PC-9 (cell line): ENCODE results near the gene SLC22A23. TPM values are rescaled to one million over a fixed set of nuclear protein-coding genes. Genes with fewer than 3 reads are reported as not detected.

Source experiments
- BruUV-seq: library from RNA; stranded (reverse); fragments of 400-500 nt; replicated peaks from 2 replicates; lab custom pipeline; 2021; lab: Mats Ljungman, UMichigan
- CTCF ChIA-PET: fragments of 300-600 bp; sonication (Branson Sonifier 250); formaldehyde crosslinking; loops from one replicate; lab custom pipeline; 2022; ENCODE audit warnings: antibody characterized with exemption; lab: Charles Lee
- POLR2A ChIA-PET: fragments of 300-600 bp; sonication (Branson Sonifier 250); formaldehyde crosslinking; loops from one replicate; lab custom pipeline; 2022; ENCODE audit warnings: antibody characterized with exemption; ENCODE audit not compliant: unreplicated experiment; lab: Charles Lee
- DNase-seq, 2 experiments: peaks; one replicate each; pipeline versions ENCODE4 v3.0.0 to v3.0.0-alpha.2; 2015 to 2022; ENCODE audit warnings: mixed read lengths in 1 of 2
- H2AFZ ChIP-seq: fragments of 200-600 bp; sonication (generic); 2 replicates; pipeline ENCODE4 v1.8.1; 2017; ENCODE audit warnings: antibody characterized with exemption
- H3F3A ChIP-seq: fragments of 200-600 bp; sonication (generic); 2 replicates; pipeline ENCODE4 v1.8.1; 2017; ENCODE audit warnings: antibody characterized with exemption, mild to moderate bottlenecking, low read depth; ENCODE audit not compliant: insufficient read depth
- H3K27ac ChIP-seq: fragments of 200-600 bp; sonication (generic); 2 replicates; pipeline ENCODE4 v1.6.1; 2016; ENCODE audit warnings: mixed run types
- H3K27me3 ChIP-seq: fragments of 200-600 bp; sonication (generic); 2 replicates; pipeline ENCODE4 v1.6.1; 2016; ENCODE audit warnings: low read depth, mixed run types; ENCODE audit not compliant: insufficient read depth
- H3K36me3 ChIP-seq: fragments of 200-600 bp; sonication (generic); 2 replicates; pipeline ENCODE4 v1.6.1; 2016; ENCODE audit warnings: low read depth, mixed run types
- H3K4me1 ChIP-seq: fragments of 200-600 bp; sonication (generic); replicated peaks from 2 replicates; pipeline ENCODE4 v1.6.1; 2016; ENCODE audit warnings: mixed run types; ENCODE audit not compliant: insufficient read depth
- H3K4me2 ChIP-seq: fragments of 200-600 bp; sonication (generic); 2 replicates; pipeline ENCODE4 v1.6.1; 2017; ENCODE audit warnings: mixed run types
- H3K4me3 ChIP-seq: fragments of 200-600 bp; sonication (generic); 2 replicates; pipeline ENCODE4 v1.6.1; 2016; ENCODE audit warnings: mixed run types
- H3K79me2 ChIP-seq: fragments of 200-600 bp; sonication (generic); 2 replicates; pipeline ENCODE4 v1.6.1; 2017; ENCODE audit warnings: low read depth, mixed run types
- H3K9me2 ChIP-seq: fragments of 200-600 bp; sonication (generic); 2 replicates; pipeline ENCODE4 v1.8.1; 2017; ENCODE audit warnings: mild to moderate bottlenecking; ENCODE audit not compliant: insufficient read depth
- H3K9me3 ChIP-seq: fragments of 200-600 bp; sonication (generic); 2 replicates; pipeline ENCODE4 v1.8.1; 2016; ENCODE audit warnings: low read depth; ENCODE audit not compliant: insufficient read depth
- H4K20me1 ChIP-seq: fragments of 200-600 bp; sonication (generic); 2 replicates; pipeline ENCODE4 v1.8.1; 2017; ENCODE audit not compliant: insufficient read depth
- CTCF ChIP-seq: fragments of 200-600 bp; sonication (generic); conservative IDR thresholded peaks from 2 replicates; pipeline ENCODE4 v1.6.1; 2017; ENCODE audit warnings: mixed run types, antibody characterized with exemption, mild to moderate bottlenecking, moderate library complexity
- EZH2 ChIP-seq: fragments of 200-600 bp; sonication (generic); IDR thresholded peaks from 2 replicates; pipeline ENCODE4 v1.8.0; 2017; ENCODE audit warnings: antibody characterized with exemption, low read depth
- intact Hi-C: fragments of 100-400 bp; cut with micrococcal nuclease; formaldehyde crosslinking; loops from one replicate; pipeline ENCODE4 v1.10.0; 2022; ENCODE audit not compliant: unreplicated experiment
- total RNA-seq: library from RNA; stranded (reverse); gene quantifications from 2 replicates; pipeline ENCODE4 v1.2.3, GENCODE V29; 2021

Gene SLC22A23
- total RNA-seq, 1 experiment from 2014 or later: 13.5 TPM

GRCh38 chr6:3352678-3353077 is 104.2 kb downstream of the SLC22A23 start:
- peaks cover 26% of the 10 kb centered on the region for H3K4me1 ChIP-seq
- peaks cover 17% of the 10 kb centered on the region; the same call in 1 of the 2 replicates for H3F3A ChIP-seq
- CTCF ChIA-PET: no interaction called here
- no peak overlapping the region for H3K4me2 ChIP-seq
- H3K9me2 ChIP-seq: no peaks in the 10 kb centered on the region
- TF ChIP-seq CTCF (no peak), EZH2 (no peak)
- no peaks in the 10 kb centered on the region for H4K20me1 ChIP-seq
- H3K79me2 ChIP-seq: peaks cover 7% of the 10 kb centered on the region; the same call in 1 of the 2 replicates
- no peaks in the 10 kb centered on the region for H3K9me3 ChIP-seq
- POLR2A ChIA-PET: no interaction called here
- no peaks in the 10 kb centered on the region for H3K36me3 ChIP-seq
- H2AFZ ChIP-seq: no peak overlapping the region
- H3K27me3 ChIP-seq: no peaks in the 10 kb centered on the region
- no peak overlapping the region for H3K4me3 ChIP-seq
- no peak overlapping the region for H3K27ac ChIP-seq
- intact Hi-C loops: no loop called here
- DNase-seq: no peak
- no TSS peak for BruUV-seq

- H3K4me2 ChIP-seq: no peak overlapping the region
- no peak overlapping the region for H3K4me3 ChIP-seq
- no TSS peak for BruUV-seq
- no peaks in the 10 kb centered on the region for H3K9me2 ChIP-seq
- no peak for DNase-seq
- H2AFZ ChIP-seq: no peak overlapping the region
- intact Hi-C loops: no loop called here
- no peaks in the 10 kb centered on the region for H4K20me1 ChIP-seq
- peaks cover 16% of the 10 kb centered on the region; the same call in 1 of the 2 replicates for H3F3A ChIP-seq
- peaks cover 19% of the 10 kb centered on the region for H3K4me1 ChIP-seq
- H3K79me2 ChIP-seq: peaks cover 7% of the 10 kb centered on the region; the same call in 1 of the 2 replicates
- no peaks in the 10 kb centered on the region for H3K36me3 ChIP-seq
- CTCF ChIA-PET: no interaction called here
- POLR2A ChIA-PET: no interaction called here
- TF ChIP-seq CTCF: no peak
- no peak overlapping the region for H3K27ac ChIP-seq
- H3K9me3 ChIP-seq: no peaks in the 10 kb centered on the region
- H3K27me3 ChIP-seq: no peaks in the 10 kb centered on the region
Observed at GRCh38 chr6:3351829-3352524, 104.9 kb downstream of the SLC22A23 start.

GRCh38 chr6:3351105-3351676 is 105.7 kb downstream of the SLC22A23 start:
- no peaks in the 10 kb centered on the region for H4K20me1 ChIP-seq
- H3K27ac ChIP-seq: no peak overlapping the region
- no peak overlapping the region for H3K4me2 ChIP-seq
- H3F3A ChIP-seq: peaks cover 8% of the 10 kb centered on the region; the same call in 1 of the 2 replicates
- TF ChIP-seq CTCF: no peak
- TF ChIP-seq EZH2: no peak
- ChIA-PET POLR2A (no interaction called here), CTCF (interaction anchor here (0.6 kb wide), 1 partner anchor 257 kb away, joined by 5 read pairs; no protein-coding TSS in a partner anchor)
- intact Hi-C loops: no loop called here
- no peak for DNase-seq
- H3K36me3 ChIP-seq: no peaks in the 10 kb centered on the region
- no peak overlapping the region for H2AFZ ChIP-seq
- peaks cover 11% of the 10 kb centered on the region for H3K4me1 ChIP-seq
- peaks cover 7% of the 10 kb centered on the region; the same call in 1 of the 2 replicates for H3K79me2 ChIP-seq
- no TSS peak for BruUV-seq
- H3K4me3 ChIP-seq: no peak overlapping the region
- H3K27me3 ChIP-seq: no peaks in the 10 kb centered on the region
- no peaks in the 10 kb centered on the region for H3K9me3 ChIP-seq
- H3K9me2 ChIP-seq: no peaks in the 10 kb centered on the region
